Measurements from ENCODE around the gene TEX52. TPM values are rescaled to one million over a fixed set of nuclear protein-coding genes. Genes with fewer than 3 reads are reported as not detected.

The TEX52 gene
- total RNA-seq, 4 donors from 2014 or later, result not detected

- DNase-seq (ENCODE audit: low spot score in 2 of 2), result no peak
- peaks cover 27% of the 10 kb centered on the region for H3K36me3 ChIP-seq
- no peak overlapping the region for H3K4me3 ChIP-seq
- no peaks in the 10 kb centered on the region for H3K4me1 ChIP-seq
- WGBS, result 86% methylated on average over 7 of the region's 12 CpGs
- H3K9me3 ChIP-seq, result no peaks in the 10 kb centered on the region
- no peak for TF ChIP-seq POLR2AphosphoS5 (IDR thresholded peaks at IDR 0.05)
- no peak for TF ChIP-seq EP300 (IDR thresholded peaks at IDR 0.05)
- no peak for TF ChIP-seq POLR2A (IDR thresholded peaks at IDR 0.05)
- TF ChIP-seq, protein P1, sequence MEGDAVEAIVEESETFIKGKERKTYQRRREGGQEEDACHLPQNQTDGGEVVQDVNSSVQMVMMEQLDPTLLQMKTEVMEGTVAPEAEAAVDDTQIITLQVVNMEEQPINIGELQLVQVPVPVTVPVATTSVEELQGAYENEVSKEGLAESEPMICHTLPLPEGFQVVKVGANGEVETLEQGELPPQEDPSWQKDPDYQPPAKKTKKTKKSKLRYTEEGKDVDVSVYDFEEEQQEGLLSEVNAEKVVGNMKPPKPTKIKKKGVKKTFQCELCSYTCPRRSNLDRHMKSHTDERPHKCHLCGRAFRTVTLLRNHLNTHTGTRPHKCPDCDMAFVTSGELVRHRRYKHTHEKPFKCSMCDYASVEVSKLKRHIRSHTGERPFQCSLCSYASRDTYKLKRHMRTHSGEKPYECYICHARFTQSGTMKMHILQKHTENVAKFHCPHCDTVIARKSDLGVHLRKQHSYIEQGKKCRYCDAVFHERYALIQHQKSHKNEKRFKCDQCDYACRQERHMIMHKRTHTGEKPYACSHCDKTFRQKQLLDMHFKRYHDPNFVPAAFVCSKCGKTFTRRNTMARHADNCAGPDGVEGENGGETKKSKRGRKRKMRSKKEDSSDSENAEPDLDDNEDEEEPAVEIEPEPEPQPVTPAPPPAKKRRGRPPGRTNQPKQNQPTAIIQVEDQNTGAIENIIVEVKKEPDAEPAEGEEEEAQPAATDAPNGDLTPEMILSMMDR (IDR thresholded peaks at IDR 0.05), result no peak
- no peaks in the 10 kb centered on the region for H3K27me3 ChIP-seq
- H3K27ac ChIP-seq, result no peak overlapping the region
Observed at GRCh38 chr12:2858944-2859421, 2.1 kb upstream of the TEX52 start.

DNA sequence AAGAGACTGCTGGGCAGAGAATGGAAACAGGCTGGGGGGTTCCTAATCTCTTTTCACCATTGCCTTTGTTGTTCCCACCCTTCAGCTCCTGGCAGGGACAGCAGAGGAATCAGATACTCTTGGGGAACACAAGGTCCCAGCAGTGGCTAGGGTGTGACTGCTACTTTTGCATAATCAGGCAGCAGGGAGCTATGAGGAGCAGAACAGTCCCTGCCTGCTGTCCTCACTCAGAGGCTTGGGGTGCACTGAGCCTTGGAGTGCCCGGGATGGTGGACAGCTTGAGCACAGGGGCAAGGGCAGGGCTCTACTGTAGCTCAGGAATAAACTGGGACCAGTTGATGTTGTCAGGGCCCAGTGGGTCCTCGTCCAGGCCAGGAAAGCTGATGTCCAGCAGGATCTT is 1.5 kb upstream of the TEX52 start:
- Histone ChIP-seq H3K4me1 (no peaks in the 10 kb centered on the region), H3K36me3 (peaks cover 27% of the 10 kb centered on the region), H3K4me3 (no peak overlapping the region), H3K27me3 (no peaks in the 10 kb centered on the region), H3K27ac (no peak overlapping the region), H3K9me3 (no peaks in the 10 kb centered on the region)
- WGBS, result no CpG with 5 or more reads among the region's 2 CpGs
- no peak for DNase-seq (ENCODE audit: low spot score in 2 of 2)
- no peak for TF ChIP-seq EP300 (IDR thresholded peaks at IDR 0.05)
- TF ChIP-seq POLR2A (IDR thresholded peaks at IDR 0.05), result no peak
- no peak for TF ChIP-seq POLR2AphosphoS5 (IDR thresholded peaks at IDR 0.05)
- TF ChIP-seq, protein P1 (IDR thresholded peaks at IDR 0.05), result no peak

DNA sequence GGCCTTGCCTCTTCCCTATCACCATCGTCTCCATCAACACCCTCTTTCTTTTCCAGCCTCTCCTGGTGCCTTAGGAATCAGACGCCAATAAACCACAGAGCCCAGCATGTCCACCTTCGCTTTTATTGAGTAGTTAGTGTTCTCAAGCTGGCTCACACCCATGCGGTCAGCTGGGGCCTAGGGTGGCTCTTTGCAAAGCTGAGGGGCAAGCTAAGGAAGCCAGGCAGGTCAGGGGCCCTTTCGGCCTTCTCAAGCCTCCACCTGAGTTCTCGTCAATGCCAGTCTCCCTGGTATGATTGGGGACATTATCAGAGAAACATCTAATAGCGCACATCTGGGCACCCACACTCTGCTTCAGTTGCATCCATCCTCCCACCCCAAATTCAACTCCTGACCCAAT is 737 bp upstream of the TEX52 start:
- WGBS, result 92% methylated on average over 7 of the region's 7 CpGs
- Histone ChIP-seq H3K9me3 (no peaks in the 10 kb centered on the region), H3K36me3 (peaks cover 27% of the 10 kb centered on the region), H3K27ac (no peak overlapping the region), H3K4me3 (no peak overlapping the region), H3K4me1 (no peaks in the 10 kb centered on the region), H3K27me3 (no peaks in the 10 kb centered on the region)
- no peak for DNase-seq (ENCODE audit: low spot score in 2 of 2)
- no peak for TF ChIP-seq EP300 (IDR thresholded peaks at IDR 0.05)

- no peaks in the 10 kb centered on the region for H3K4me1 ChIP-seq
- TF ChIP-seq POLR2A (IDR thresholded peaks at IDR 0.05), result no peak
- no peak for TF ChIP-seq POLR2AphosphoS5 (IDR thresholded peaks at IDR 0.05)
- TF ChIP-seq, protein P1 (IDR thresholded peaks at IDR 0.05), result no peak
- TF ChIP-seq EP300 (IDR thresholded peaks at IDR 0.05), result no peak
- H3K27ac ChIP-seq, result no peak overlapping the region
- H3K9me3 ChIP-seq, result no peaks in the 10 kb centered on the region
- H3K36me3 ChIP-seq, result peaks cover 27% of the 10 kb centered on the region
- 88% methylated on average over 3 of the region's 3 CpGs for WGBS
- H3K27me3 ChIP-seq, result no peaks in the 10 kb centered on the region
- no peak overlapping the region for H3K4me3 ChIP-seq
- DNase-seq (ENCODE audit: low spot score in 2 of 2), result no peak
Observed at GRCh38 chr12:2856051-2856450, 788 bp downstream of the TEX52 start.

- WGBS, result 93% methylated on average over 7 of the region's 7 CpGs
Observed at GRCh38 chr12:2855546-2855945, 1.3 kb downstream of the TEX52 start.

More at GRCh38 chr12:2855546-2855945, 1.3 kb downstream of the TEX52 start:
- H3K4me3 ChIP-seq, result no peak overlapping the region
- H3K27me3 ChIP-seq, result no peaks in the 10 kb centered on the region
- no peak for DNase-seq (ENCODE audit: low spot score in 2 of 2)
- H3K36me3 ChIP-seq, result peaks cover 27% of the 10 kb centered on the region
- no peak overlapping the region for H3K27ac ChIP-seq
- H3K4me1 ChIP-seq, result no peaks in the 10 kb centered on the region
- no peaks in the 10 kb centered on the region for H3K9me3 ChIP-seq
- TF ChIP-seq, protein P1 (IDR thresholded peaks at IDR 0.05), result no peak
- TF ChIP-seq POLR2AphosphoS5 (IDR thresholded peaks at IDR 0.05) (no peak), EP300 (IDR thresholded peaks at IDR 0.05) (no peak), POLR2A (IDR thresholded peaks at IDR 0.05) (no peak)

Measured in suprapubic skin (tissue), 4 donors.